WERI-Rb-1 (cell line): Measurements from ENCODE around the gene PRELID2.

Experiments
- DNase-seq: peaks from one replicate; pipeline ENCODE4 v3.0.0-alpha.2; 2020
- H3K27ac ChIP-seq: fragments of 250-450 bp; sonication (Bioruptor Pico); 2 replicates; pipeline ENCODE4 v1.5.1; 2020; ENCODE audit warnings: mild to moderate bottlenecking, moderate library complexity
- H3K27me3 ChIP-seq: fragments of 250-450 bp; sonication (Bioruptor Pico); 2 replicates; pipeline ENCODE4 v1.5.1; 2021; ENCODE audit warnings: mild to moderate bottlenecking, low read depth, moderate library complexity; ENCODE audit not compliant: insufficient read depth, severe bottlenecking
- H3K36me3 ChIP-seq: fragments of 250-450 bp; sonication (Bioruptor Pico); 2 replicates; pipeline ENCODE4 v1.5.1; 2020; ENCODE audit warnings: mild to moderate bottlenecking, moderate library complexity
- H3K4me3 ChIP-seq: 2 replicates; pipeline ENCODE4 v1.5.1; 2011; ENCODE audit warnings: low read depth, mild to moderate bottlenecking, control low read depth, low read length
- H3K9me3 ChIP-seq: fragments of 250-450 bp; sonication (Bioruptor Pico); 2 replicates; pipeline ENCODE4 v1.5.1; 2021; ENCODE audit warnings: mild to moderate bottlenecking, moderate library complexity; ENCODE audit not compliant: severe bottlenecking
- TF ChIP-seq, protein P1 (sequence below): IDR thresholded peaks from 2 replicates; pipeline ENCODE4 v1.5.1; 2011; ENCODE audit warnings: low read depth, mild to moderate bottlenecking, control low read depth, inconsistent platforms, low read length

Gene PRELID2

DNA sequence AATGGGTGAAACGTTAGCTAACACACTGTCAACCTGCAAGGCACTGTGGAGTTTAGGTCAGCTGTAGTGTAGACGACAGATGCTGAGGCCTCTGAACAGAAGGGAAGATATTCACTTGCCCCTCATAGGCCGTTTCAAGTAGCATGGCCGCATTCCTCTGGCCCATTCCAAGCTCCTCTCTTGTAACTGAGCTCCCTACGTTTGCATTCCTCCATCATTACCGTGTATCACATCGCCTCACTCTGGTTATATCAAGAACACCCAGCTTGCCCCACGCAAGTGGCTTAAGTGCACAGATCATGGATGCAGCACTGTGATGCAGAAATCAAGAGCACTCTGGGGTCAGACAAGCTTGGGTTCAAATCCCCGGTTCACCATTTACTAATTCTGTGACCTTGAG lies 43.3 kb downstream of the PRELID2 start:
- Histone ChIP-seq H3K4me3 (no peak overlapping the region), H3K36me3 (0 out of 2 replicates have a peak, but pooled peaks cover 5% of the 10 kb centered on the region), H3K27me3 (no peaks in the 10 kb centered on the region), H3K9me3 (no peaks in the 10 kb centered on the region), H3K27ac (no peak overlapping the region)
- no peak for DNase-seq
- TF ChIP-seq, protein P1, sequence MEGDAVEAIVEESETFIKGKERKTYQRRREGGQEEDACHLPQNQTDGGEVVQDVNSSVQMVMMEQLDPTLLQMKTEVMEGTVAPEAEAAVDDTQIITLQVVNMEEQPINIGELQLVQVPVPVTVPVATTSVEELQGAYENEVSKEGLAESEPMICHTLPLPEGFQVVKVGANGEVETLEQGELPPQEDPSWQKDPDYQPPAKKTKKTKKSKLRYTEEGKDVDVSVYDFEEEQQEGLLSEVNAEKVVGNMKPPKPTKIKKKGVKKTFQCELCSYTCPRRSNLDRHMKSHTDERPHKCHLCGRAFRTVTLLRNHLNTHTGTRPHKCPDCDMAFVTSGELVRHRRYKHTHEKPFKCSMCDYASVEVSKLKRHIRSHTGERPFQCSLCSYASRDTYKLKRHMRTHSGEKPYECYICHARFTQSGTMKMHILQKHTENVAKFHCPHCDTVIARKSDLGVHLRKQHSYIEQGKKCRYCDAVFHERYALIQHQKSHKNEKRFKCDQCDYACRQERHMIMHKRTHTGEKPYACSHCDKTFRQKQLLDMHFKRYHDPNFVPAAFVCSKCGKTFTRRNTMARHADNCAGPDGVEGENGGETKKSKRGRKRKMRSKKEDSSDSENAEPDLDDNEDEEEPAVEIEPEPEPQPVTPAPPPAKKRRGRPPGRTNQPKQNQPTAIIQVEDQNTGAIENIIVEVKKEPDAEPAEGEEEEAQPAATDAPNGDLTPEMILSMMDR: no peak

DNA sequence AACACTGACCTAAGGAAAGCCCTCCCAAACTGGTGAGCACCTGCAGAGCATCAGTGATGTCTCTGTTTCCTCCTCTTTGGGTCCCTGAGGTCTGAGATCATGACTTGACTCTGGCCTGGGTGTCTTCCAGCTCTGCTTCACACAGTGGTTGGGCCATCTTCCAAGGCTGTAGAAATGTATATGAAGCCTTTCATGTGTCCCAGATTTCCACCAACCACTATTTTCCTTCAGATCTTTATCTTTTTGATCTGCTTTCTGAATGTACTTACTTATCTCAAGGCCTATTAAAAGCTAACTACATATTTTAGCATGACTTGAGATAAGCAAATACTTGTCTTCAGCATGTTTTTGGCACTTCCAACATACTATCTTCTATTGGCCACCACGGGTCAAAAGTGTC lies 47.1 kb downstream of the PRELID2 start:
- Histone ChIP-seq H3K4me3 (no peak overlapping the region), H3K27ac (no peak overlapping the region), H3K36me3 (0 out of 2 replicates have a peak, but pooled peaks cover 5% of the 10 kb centered on the region), H3K27me3 (no peaks in the 10 kb centered on the region), H3K9me3 (no peaks in the 10 kb centered on the region)
- no peak for DNase-seq
- TF ChIP-seq, protein P1: no peak

DNA sequence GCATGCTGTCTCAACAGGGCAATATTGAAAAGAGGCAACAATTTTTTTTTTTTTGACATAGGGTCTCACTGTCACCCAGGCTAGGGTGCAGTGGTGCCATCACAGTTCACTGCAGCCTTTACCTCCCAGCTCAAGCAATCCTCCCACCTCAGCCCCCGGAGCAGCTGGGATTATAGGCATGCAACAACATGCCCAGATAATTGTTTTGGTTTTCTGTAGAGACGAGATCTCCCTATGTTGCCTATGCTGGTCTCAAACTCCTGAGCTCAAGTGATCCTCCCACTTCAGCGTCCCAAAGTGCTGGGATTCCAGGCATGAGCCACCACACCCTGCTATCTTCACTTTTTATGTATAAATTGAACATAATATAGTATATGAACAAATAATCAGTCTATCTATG lies 47.6 kb downstream of the PRELID2 start:
- Histone ChIP-seq H3K36me3 (0 out of 2 replicates have a peak, but pooled peaks cover 5% of the 10 kb centered on the region), H3K9me3 (no peaks in the 10 kb centered on the region), H3K27ac (no peak overlapping the region; the same call in 1 of the 2 replicates), H3K4me3 (no peak overlapping the region), H3K27me3 (no peaks in the 10 kb centered on the region)
- TF ChIP-seq, protein P1: no peak
- DNase-seq: peak; percentile 41

DNA sequence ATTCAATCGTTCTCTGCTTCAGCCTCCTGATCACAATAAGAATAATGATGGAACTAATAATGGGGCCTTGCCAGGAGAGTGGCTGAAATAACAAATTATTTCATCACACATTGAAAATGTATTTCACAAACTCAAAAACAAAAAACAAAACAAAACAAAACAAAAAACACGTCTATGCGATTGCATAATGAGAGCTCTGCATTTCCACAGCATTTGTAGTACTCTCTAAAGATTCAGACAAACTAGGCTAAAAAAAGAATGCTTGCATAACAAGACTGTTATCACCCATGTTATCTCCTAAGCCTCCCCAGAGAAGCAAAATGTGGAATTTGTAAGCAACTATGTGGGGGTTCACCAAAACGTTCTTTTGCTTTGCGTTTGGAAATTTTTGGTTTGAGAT lies 48.1 kb downstream of the PRELID2 start:
- no peak for DNase-seq
- Histone ChIP-seq H3K36me3 (0 out of 2 replicates have a peak, but pooled peaks cover 5% of the 10 kb centered on the region), H3K9me3 (no peaks in the 10 kb centered on the region), H3K27me3 (no peaks in the 10 kb centered on the region), H3K27ac (no peak overlapping the region; the same call in 1 of the 2 replicates), H3K4me3 (no peak overlapping the region)
- TF ChIP-seq, protein P1: no peak

DNA sequence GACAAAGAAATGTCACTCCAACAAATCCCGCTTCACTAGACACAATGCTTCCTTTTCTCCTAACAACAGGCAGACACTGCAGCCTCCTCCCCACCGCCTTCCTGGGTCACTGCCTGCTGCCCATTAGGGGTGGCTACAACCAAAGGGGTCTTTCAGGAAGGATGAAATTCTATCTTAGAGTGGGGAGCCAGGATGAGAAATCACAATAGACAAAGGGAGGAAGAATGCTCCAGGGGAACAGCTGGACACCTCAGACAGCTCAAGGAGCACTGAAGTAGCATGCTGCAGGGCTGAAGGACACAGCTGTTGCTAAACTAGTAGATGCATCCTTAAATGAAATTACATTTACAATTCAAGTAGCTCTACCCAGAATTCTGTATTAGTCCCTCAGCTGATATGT lies 54.2 kb downstream of the PRELID2 start:
- Histone ChIP-seq H3K27me3 (no peaks in the 10 kb centered on the region), H3K9me3 (no peaks in the 10 kb centered on the region), H3K4me3 (no peak overlapping the region), H3K27ac (no peak overlapping the region), H3K36me3 (no peaks in the 10 kb centered on the region)
- TF ChIP-seq, protein P1: no peak
- no peak for DNase-seq
